ENCODE results near the gene TAPBPL. TPM values are rescaled to one million over a fixed set of nuclear protein-coding genes. Genes with fewer than 3 reads are reported as not detected.

Gene TAPBPL
- total and polyA plus RNA-seq, 2 of the 13 experiments (the other 11 are each of a cell fraction or from before 2014, with no cell fraction given), result 10.0 to 14.5 TPM

GRCh38 chr12:6451348-6452244 lies at the start of gene TAPBPL (continued):
- TF ChIP-seq ZNF331 (CRISPR knock-in tag; IDR thresholded peaks at IDR 0.05), result no peak
- no peak for TF ChIP-seq PBX3 (CRISPR knock-in tag; IDR thresholded peaks at IDR 0.05; ENCODE audit: borderline replicate concordance)
- TF ChIP-seq TGIF2 (CRISPR knock-in tag; IDR thresholded peaks at IDR 0.05), result peak; percentile 74; the same call in 1 of the 2 replicates
- 0 out of 2 replicates have a peak, but pooled peaks have one; percentile 14 for TF ChIP-seq SIN3A (IDR thresholded peaks at IDR 0.05; ENCODE audit: borderline replicate concordance, low read depth, low read length)
- 0 out of 2 replicates have a peak, but pooled peaks have one; percentile 0 for TF ChIP-seq ZBTB7A (CRISPR knock-in tag; IDR thresholded peaks at IDR 0.05)
- TF ChIP-seq, protein P1, sequence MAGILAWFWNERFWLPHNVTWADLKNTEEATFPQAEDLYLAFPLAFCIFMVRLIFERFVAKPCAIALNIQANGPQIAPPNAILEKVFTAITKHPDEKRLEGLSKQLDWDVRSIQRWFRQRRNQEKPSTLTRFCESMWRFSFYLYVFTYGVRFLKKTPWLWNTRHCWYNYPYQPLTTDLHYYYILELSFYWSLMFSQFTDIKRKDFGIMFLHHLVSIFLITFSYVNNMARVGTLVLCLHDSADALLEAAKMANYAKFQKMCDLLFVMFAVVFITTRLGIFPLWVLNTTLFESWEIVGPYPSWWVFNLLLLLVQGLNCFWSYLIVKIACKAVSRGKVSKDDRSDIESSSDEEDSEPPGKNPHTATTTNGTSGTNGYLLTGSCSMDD (CRISPR knock-in tag; IDR thresholded peaks at IDR 0.05), result no peak
- no peak for TF ChIP-seq ZFP36 (IDR thresholded peaks at IDR 0.05; ENCODE audit: borderline replicate concordance, low read depth, low read length, partially characterized antibody)
- TF ChIP-seq GTF3A (CRISPR knock-in tag; conservative IDR thresholded peaks at IDR 0.05), result no peak
- TF ChIP-seq GLMP (CRISPR knock-in tag; IDR thresholded peaks at IDR 0.05; ENCODE audit: borderline replicate concordance), result no peak
- no peak for TF ChIP-seq ZNF329 (CRISPR knock-in tag; IDR thresholded peaks at IDR 0.05; ENCODE audit: low read depth)
- TF ChIP-seq U2AF1 (optimal IDR thresholded peaks at IDR 0.05; ENCODE audit: low read depth, low read length), result peak; percentile 61
- peak; percentile 80; the same call in 1 of the 2 replicates for TF ChIP-seq IRX3 (CRISPR knock-in tag; IDR thresholded peaks at IDR 0.05; ENCODE audit: borderline replicate concordance, low read depth)
- no peak for TF ChIP-seq ZFP36L2 (CRISPR knock-in tag; IDR thresholded peaks at IDR 0.05)
- TF ChIP-seq, protein P2, sequence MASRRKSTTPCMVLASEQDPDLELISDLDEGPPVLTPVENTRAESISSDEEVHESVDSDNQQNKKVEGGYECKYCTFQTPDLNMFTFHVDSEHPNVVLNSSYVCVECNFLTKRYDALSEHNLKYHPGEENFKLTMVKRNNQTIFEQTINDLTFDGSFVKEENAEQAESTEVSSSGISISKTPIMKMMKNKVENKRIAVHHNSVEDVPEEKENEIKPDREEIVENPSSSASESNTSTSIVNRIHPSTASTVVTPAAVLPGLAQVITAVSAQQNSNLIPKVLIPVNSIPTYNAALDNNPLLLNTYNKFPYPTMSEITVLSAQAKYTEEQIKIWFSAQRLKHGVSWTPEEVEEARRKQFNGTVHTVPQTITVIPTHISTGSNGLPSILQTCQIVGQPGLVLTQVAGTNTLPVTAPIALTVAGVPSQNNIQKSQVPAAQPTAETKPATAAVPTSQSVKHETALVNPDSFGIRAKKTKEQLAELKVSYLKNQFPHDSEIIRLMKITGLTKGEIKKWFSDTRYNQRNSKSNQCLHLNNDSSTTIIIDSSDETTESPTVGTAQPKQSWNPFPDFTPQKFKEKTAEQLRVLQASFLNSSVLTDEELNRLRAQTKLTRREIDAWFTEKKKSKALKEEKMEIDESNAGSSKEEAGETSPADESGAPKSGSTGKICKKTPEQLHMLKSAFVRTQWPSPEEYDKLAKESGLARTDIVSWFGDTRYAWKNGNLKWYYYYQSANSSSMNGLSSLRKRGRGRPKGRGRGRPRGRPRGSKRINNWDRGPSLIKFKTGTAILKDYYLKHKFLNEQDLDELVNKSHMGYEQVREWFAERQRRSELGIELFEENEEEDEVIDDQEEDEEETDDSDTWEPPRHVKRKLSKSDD (CRISPR knock-in tag; IDR thresholded peaks at IDR 0.05; ENCODE audit: low read depth), result no peak
- no peak for TF ChIP-seq RCOR2 (CRISPR knock-in tag; IDR thresholded peaks at IDR 0.05)
- no peak for TF ChIP-seq HMG20B (CRISPR knock-in tag; conservative IDR thresholded peaks at IDR 0.05)
- TF ChIP-seq ZNF383 (CRISPR knock-in tag; IDR thresholded peaks at IDR 0.05; ENCODE audit: borderline replicate concordance), result no peak
- TF ChIP-seq, protein P3, sequence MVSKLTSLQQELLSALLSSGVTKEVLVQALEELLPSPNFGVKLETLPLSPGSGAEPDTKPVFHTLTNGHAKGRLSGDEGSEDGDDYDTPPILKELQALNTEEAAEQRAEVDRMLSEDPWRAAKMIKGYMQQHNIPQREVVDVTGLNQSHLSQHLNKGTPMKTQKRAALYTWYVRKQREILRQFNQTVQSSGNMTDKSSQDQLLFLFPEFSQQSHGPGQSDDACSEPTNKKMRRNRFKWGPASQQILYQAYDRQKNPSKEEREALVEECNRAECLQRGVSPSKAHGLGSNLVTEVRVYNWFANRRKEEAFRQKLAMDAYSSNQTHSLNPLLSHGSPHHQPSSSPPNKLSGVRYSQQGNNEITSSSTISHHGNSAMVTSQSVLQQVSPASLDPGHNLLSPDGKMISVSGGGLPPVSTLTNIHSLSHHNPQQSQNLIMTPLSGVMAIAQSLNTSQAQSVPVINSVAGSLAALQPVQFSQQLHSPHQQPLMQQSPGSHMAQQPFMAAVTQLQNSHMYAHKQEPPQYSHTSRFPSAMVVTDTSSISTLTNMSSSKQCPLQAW (CRISPR knock-in tag; IDR thresholded peaks at IDR 0.05), result peak; percentile 7; the same call in 1 of the 2 replicates
- TF ChIP-seq GATAD1 (CRISPR knock-in tag; IDR thresholded peaks at IDR 0.05), result 0 out of 2 replicates have a peak, but pooled peaks have one; percentile 18
- no peak for TF ChIP-seq SKI (IDR thresholded peaks at IDR 0.05; ENCODE audit: partially characterized antibody)

Measured in HepG2 (cell line).